A549 (cell line): ENCODE data around the gene PRICKLE4. TPM values are rescaled to one million over a fixed set of nuclear protein-coding genes. Genes with fewer than 3 reads are reported as not detected.

Experiments used
- ATAC-seq, 2 experiments: fragments of 200-7000 bp in 1 of 2; fragments of >200 bp in 1 of 2; cut with Nextera tagmentation in 1 of 2; cut with Tn5 transposase in 1 of 2; 3 replicates each; pipeline versions ENCODE4 v1.8.0 to v1.9.1; 2018 to 2020; ENCODE audit warnings: mild to moderate bottlenecking in 1 of 2, moderate library complexity in 1 of 2
- CTCF ChIA-PET: fragments of 300-600 bp; sonication (Branson Sonifier 250); formaldehyde crosslinking; extraction: SDS; loops from one replicate; lab custom pipeline; 2021; ENCODE audit warnings: antibody characterized with exemption, inconsistent platforms; lab: Yijun Ruan, JAX
- POLR2A ChIA-PET: fragments of 350-600 bp; formaldehyde crosslinking; extraction: SDS; loops from one replicate; lab custom pipeline; 2021; ENCODE audit warnings: antibody characterized with exemption, inconsistent platforms; lab: Yijun Ruan, JAX
- DNase-seq, 2 experiments: peaks; one replicate each; pipeline versions ENCODE4 v3.0.0 to v3.0.0-alpha.2; 2011 to 2016; ENCODE audit warnings: low read depth in 1 of 2, low spot score in 1 of 2
- FAIRE-seq: peaks from 2 replicates; lab custom pipeline; 2011; peaks lifted over from hg19 to GRCh38; lab: Jason Lieb, UNC
- H3K27ac ChIP-seq, 2 experiments: fragments of >200 bp; sonication (Bioruptor Twin); formaldehyde crosslinking; 3 replicates each; pipeline ENCODE4 v1.5.1; 2016 to 2017
- H3K4me1 ChIP-seq: fragments of >200 bp; sonication (Bioruptor Twin); formaldehyde crosslinking; 3 replicates; pipeline ENCODE4 v1.6.1; 2016
- H3K4me2 ChIP-seq: fragments of >200 bp; sonication (Bioruptor Twin); formaldehyde crosslinking; 3 replicates; pipeline ENCODE4 v1.6.1; 2016
- H3K4me3 ChIP-seq: fragments of >200 bp; sonication (Bioruptor Twin); formaldehyde crosslinking; 3 replicates; pipeline ENCODE4 v1.5.1; 2016
- H3K9me3 ChIP-seq: fragments of >200 bp; sonication (Bioruptor Twin); formaldehyde crosslinking; 3 replicates; pipeline ENCODE4 v1.6.1; 2016
- CBX2 ChIP-seq: fragments of 200-600 bp; sonication (generic); IDR thresholded peaks from 2 replicates; pipeline ENCODE4 v1.6.1; 2016; ENCODE audit warnings: low read depth, mild to moderate bottlenecking, borderline replicate concordance
- CHD4 ChIP-seq: fragments of 200-600 bp; sonication (generic); IDR thresholded peaks from 2 replicates; pipeline ENCODE4 v1.6.1; 2016; ENCODE audit warnings: antibody characterized with exemption, mild to moderate bottlenecking, borderline replicate concordance
- EHF ChIP-seq: fragments of 250-450 bp; sonication (Bioruptor Pico); IDR thresholded peaks from 2 replicates; pipeline ENCODE4 v1.5.0; 2020; ENCODE audit warnings: mild to moderate bottlenecking
- EHMT2 ChIP-seq: fragments of 200-600 bp; sonication (generic); IDR thresholded peaks from 2 replicates; pipeline ENCODE4 v1.6.1; 2016; ENCODE audit warnings: antibody characterized with exemption, low read depth, mild to moderate bottlenecking, moderate library complexity
- FOXS1 ChIP-seq: fragments of 250-450 bp; sonication (Bioruptor Pico); IDR thresholded peaks from 2 replicates; pipeline ENCODE4 v1.5.0; 2020; ENCODE audit warnings: mild to moderate bottlenecking, moderate library complexity
- HOXB13 ChIP-seq: fragments of 250-450 bp; sonication (Bioruptor Pico); IDR thresholded peaks from 2 replicates; pipeline ENCODE4 v1.5.0; 2020; ENCODE audit warnings: low read depth, mild to moderate bottlenecking, moderate library complexity
- HOXB5 ChIP-seq: fragments of 250-450 bp; sonication (Bioruptor Pico); IDR thresholded peaks from 2 replicates; pipeline ENCODE4 v1.5.0; 2020; ENCODE audit warnings: mild to moderate bottlenecking, moderate library complexity
- KDM1A ChIP-seq: fragments of 200-600 bp; sonication (generic); IDR thresholded peaks from 2 replicates; pipeline ENCODE4 v1.6.1; 2016; ENCODE audit warnings: low read depth, mild to moderate bottlenecking
- KDM5A ChIP-seq: fragments of 200-600 bp; sonication (generic); IDR thresholded peaks from 2 replicates; pipeline ENCODE4 v1.6.1; 2016; ENCODE audit warnings: antibody characterized with exemption, mild to moderate bottlenecking
- MAFK ChIP-seq: fragments of 450-650 bp; IDR thresholded peaks from 2 replicates; pipeline ENCODE4 v1.6.1; 2014; ENCODE audit not compliant: partially characterized antibody
- NR3C1 ChIP-seq: fragments of >200 bp; sonication (Bioruptor Twin); formaldehyde crosslinking; IDR thresholded peaks from 3 replicates; pipeline ENCODE4 v1.6.1; 2017
- PHF8 ChIP-seq: fragments of 200-600 bp; sonication (generic); IDR thresholded peaks from 2 replicates; pipeline ENCODE4 v1.6.1; 2016; ENCODE audit warnings: low read depth, mild to moderate bottlenecking, antibody characterized with exemption, moderate library complexity, borderline replicate concordance
- POLR2A ChIP-seq: IDR thresholded peaks from 2 replicates; pipeline ENCODE4 v1.6.1; 2012; ENCODE audit warnings: mild to moderate bottlenecking, low read length
- RARB ChIP-seq: fragments of 250-450 bp; sonication (Bioruptor Pico); IDR thresholded peaks from 2 replicates; pipeline ENCODE4 v1.8.0; 2021; ENCODE audit warnings: mild to moderate bottlenecking, moderate library complexity
- RNF2 ChIP-seq: fragments of 200-600 bp; sonication (generic); IDR thresholded peaks from 2 replicates; pipeline ENCODE4 v1.6.1; 2016; ENCODE audit warnings: low read depth, mild to moderate bottlenecking, antibody characterized with exemption, moderate library complexity, borderline replicate concordance
- SMC3 ChIP-seq: fragments of >200 bp; sonication (Bioruptor Twin); formaldehyde crosslinking; IDR thresholded peaks from 3 replicates; pipeline ENCODE4 v1.6.1; 2018; ENCODE audit warnings: inconsistent platforms
- ZNF302 ChIP-seq: fragments of 250-450 bp; sonication (Bioruptor Pico); IDR thresholded peaks from 2 replicates; pipeline ENCODE4 v1.9.0; 2021; ENCODE audit warnings: inconsistent platforms, mild to moderate bottlenecking, moderate library complexity
- WGBS: methylation state at CpG from one replicate; pipeline ENCODE4 v1.1.6; 2017; ENCODE audit errors: missing lambda C conversion rate; 5-methylcytosine and 5-hydroxymethylcytosine counted together
- polyA plus RNA-seq, 4 experiments: library from polyadenylated mRNA; depleted of rRNA in 3 of 4; stranded (reverse); fragments of >200 nt; fragmentation: RNase III in 1 of 4; extraction: RNeasy Plus Mini Kit Qiagen cat#74134 plus additional on column Dnase treatment in 1 of 4; gene quantifications; 2 replicates in 3 of 4; 3 replicates in 1 of 4; pipeline ENCODE4 v1.2.3, GENCODE V29; 2011 to 2017
- TF ChIP-seq, protein P1 (sequence below): fragments of >200 bp; sonication (Bioruptor Twin); formaldehyde crosslinking; IDR thresholded peaks from 3 replicates; pipeline ENCODE4 v1.6.1; 2016
- TF ChIP-seq, protein P2 (sequence below): fragments of 200-600 bp; sonication (generic); IDR thresholded peaks from 2 replicates; pipeline ENCODE4 v1.6.1; 2016; ENCODE audit warnings: antibody characterized with exemption, mild to moderate bottlenecking, moderate library complexity
- TF ChIP-seq, protein P3 (sequence below): IDR thresholded peaks from 2 replicates; pipeline ENCODE4 v1.6.1; 2012; ENCODE audit warnings: low read depth, borderline replicate concordance
- TF ChIP-seq, protein P4 (sequence below): IDR thresholded peaks from 2 replicates; pipeline ENCODE4 v1.6.1; 2012

PRICKLE4 gene
- polyA plus RNA-seq, 2 of the 4 experiments (the other 2 are of a cell fraction), result 0.34 to 1.5 TPM

DNA sequence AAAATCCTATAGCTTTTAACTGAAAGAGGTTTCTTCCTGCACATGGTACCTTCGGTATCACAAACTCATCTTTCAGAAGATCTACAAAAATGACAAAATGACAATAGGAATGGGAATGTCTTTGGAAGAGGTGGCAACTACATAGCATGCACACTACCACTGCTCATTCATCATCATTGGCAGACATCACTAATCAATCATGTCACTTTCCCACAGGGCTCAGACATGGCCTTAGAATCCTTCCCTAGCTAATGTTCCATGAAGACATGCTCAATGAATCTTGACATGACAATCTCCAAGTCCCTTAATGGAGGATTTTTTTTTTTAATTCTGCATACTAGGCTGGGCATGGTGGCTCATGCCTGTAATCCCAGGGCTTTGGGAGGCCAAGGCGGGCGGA lies 30.2 kb upstream of the PRICKLE4 start:
- POLR2A ChIA-PET, result no interaction called here
- CTCF ChIA-PET, result interaction anchor here (0.6 to 2.6 kb wide), 5 partner anchors 10 to 177 kb away, joined by 3 to 9 read pairs (median 3); partner anchors contain the start of gene TFEB
- no peak overlapping the region for H3K4me2 ChIP-seq
- H3K4me1 ChIP-seq, result no peaks in the 10 kb centered on the region
- WGBS, result 63% methylated on average over 3 of the region's 3 CpGs
- ATAC-seq (no peak), DNase-seq (no peak), FAIRE-seq (no peak)
- no peak overlapping the region for H3K4me3 ChIP-seq
- TF ChIP-seq RNF2 (no peak), CHD4 (no peak), MAFK (no peak), HOXB5 (CRISPR knock-in tag) (no peak), EHMT2 (no peak), KDM1A (no peak), NR3C1 (no peak), FOXS1 (CRISPR knock-in tag) (no peak), HOXB13 (CRISPR knock-in tag) (no peak), POLR2A (no peak), ZNF302 (CRISPR knock-in tag) (no peak)
- TF ChIP-seq, protein P1, sequence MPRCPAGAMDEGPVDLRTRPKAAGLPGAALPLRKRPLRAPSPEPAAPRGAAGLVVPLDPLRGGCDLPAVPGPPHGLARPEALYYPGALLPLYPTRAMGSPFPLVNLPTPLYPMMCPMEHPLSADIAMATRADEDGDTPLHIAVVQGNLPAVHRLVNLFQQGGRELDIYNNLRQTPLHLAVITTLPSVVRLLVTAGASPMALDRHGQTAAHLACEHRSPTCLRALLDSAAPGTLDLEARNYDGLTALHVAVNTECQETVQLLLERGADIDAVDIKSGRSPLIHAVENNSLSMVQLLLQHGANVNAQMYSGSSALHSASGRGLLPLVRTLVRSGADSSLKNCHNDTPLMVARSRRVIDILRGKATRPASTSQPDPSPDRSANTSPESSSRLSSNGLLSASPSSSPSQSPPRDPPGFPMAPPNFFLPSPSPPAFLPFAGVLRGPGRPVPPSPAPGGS, result no peak
- TF ChIP-seq, protein P2, sequence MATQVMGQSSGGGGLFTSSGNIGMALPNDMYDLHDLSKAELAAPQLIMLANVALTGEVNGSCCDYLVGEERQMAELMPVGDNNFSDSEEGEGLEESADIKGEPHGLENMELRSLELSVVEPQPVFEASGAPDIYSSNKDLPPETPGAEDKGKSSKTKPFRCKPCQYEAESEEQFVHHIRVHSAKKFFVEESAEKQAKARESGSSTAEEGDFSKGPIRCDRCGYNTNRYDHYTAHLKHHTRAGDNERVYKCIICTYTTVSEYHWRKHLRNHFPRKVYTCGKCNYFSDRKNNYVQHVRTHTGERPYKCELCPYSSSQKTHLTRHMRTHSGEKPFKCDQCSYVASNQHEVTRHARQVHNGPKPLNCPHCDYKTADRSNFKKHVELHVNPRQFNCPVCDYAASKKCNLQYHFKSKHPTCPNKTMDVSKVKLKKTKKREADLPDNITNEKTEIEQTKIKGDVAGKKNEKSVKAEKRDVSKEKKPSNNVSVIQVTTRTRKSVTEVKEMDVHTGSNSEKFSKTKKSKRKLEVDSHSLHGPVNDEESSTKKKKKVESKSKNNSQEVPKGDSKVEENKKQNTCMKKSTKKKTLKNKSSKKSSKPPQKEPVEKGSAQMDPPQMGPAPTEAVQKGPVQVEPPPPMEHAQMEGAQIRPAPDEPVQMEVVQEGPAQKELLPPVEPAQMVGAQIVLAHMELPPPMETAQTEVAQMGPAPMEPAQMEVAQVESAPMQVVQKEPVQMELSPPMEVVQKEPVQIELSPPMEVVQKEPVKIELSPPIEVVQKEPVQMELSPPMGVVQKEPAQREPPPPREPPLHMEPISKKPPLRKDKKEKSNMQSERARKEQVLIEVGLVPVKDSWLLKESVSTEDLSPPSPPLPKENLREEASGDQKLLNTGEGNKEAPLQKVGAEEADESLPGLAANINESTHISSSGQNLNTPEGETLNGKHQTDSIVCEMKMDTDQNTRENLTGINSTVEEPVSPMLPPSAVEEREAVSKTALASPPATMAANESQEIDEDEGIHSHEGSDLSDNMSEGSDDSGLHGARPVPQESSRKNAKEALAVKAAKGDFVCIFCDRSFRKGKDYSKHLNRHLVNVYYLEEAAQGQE, result no peak
- H3K9me3 ChIP-seq, result no peaks in the 10 kb centered on the region
- H3K27ac ChIP-seq, result no peak overlapping the region

DNA sequence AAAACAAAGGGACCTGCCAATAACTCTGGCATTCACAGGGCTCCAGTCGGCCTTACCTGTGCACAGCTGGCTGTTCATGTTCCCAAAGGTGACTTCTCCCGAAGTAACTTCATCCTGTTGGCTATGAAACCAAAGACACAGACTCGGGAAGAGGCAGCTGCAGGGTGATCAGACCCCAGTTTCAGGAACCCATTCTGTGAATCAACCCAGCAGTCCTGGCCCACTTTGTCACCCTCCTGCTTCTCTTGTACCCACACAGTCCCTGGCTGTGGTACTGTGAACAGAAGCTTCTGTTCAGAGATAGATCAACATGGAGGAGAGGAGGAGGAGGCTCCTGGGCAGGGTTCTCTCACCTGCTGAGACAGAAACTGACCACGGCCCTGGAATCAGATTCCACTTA lies 24.7 kb upstream of the PRICKLE4 start:
- no peak for ATAC-seq
- Histone ChIP-seq H3K27ac (no peak overlapping the region), H3K4me3 (no peak overlapping the region), H3K9me3 (no peaks in the 10 kb centered on the region), H3K4me2 (no peak overlapping the region), H3K4me1 (no peaks in the 10 kb centered on the region)
- no peak for DNase-seq
- POLR2A ChIA-PET, result no interaction called here
- no peak for TF ChIP-seq CHD4
- TF ChIP-seq PHF8, result no peak
- TF ChIP-seq, protein P3, sequence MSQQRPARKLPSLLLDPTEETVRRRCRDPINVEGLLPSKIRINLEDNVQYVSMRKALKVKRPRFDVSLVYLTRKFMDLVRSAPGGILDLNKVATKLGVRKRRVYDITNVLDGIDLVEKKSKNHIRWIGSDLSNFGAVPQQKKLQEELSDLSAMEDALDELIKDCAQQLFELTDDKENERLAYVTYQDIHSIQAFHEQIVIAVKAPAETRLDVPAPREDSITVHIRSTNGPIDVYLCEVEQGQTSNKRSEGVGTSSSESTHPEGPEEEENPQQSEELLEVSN, result no peak
- no peak for TF ChIP-seq POLR2A
- no peak for TF ChIP-seq EHF (CRISPR knock-in tag)
- no peak for TF ChIP-seq HOXB13 (CRISPR knock-in tag)
- TF ChIP-seq KDM5A, result no peak
- no peak for TF ChIP-seq MAFK
- no peak for TF ChIP-seq EHMT2
- TF ChIP-seq, protein P4, sequence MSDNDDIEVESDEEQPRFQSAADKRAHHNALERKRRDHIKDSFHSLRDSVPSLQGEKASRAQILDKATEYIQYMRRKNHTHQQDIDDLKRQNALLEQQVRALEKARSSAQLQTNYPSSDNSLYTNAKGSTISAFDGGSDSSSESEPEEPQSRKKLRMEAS, result no peak
- TF ChIP-seq SMC3, result no peak
- TF ChIP-seq CBX2, result no peak
- no peak for TF ChIP-seq RARB
- TF ChIP-seq, protein P1, result no peak
- CTCF ChIA-PET, result interaction anchor here (0.8 to 1.4 kb wide), 5 partner anchors 15 to 388 kb away, joined by 3 read pairs; no protein-coding TSS in a partner anchor
- FAIRE-seq, result no peak
- WGBS, result 45% methylated on average over 3 of the region's 4 CpGs
